Measurements from ENCODE around the gene ESD.

Gene ESD

GRCh38 chr13:46745706-46746105 is 51.3 kb downstream of the ESD start:
- no peak for DNase-seq (ENCODE audit: low read depth)

DNA sequence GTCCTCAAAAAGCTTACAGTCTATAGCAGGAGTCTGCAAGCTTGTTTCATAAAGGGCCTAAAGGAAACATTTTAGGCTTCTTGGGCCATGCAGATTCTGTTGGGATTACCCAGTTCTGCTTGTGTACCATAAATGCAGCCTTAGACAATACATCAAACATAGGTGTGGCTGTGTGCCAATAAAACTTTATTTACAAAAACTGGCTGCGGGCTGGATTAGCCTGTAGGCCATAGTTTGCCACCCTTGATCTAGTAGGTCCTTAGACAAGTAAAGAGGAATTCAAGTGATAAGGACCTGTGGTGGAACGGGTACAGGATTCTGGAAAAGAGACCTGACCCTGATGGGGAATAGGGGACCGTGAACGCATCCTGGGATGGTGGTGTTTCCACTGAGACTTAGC is 51.9 kb downstream of the ESD start:
- DNase-seq (ENCODE audit: low read depth): no peak

DNA sequence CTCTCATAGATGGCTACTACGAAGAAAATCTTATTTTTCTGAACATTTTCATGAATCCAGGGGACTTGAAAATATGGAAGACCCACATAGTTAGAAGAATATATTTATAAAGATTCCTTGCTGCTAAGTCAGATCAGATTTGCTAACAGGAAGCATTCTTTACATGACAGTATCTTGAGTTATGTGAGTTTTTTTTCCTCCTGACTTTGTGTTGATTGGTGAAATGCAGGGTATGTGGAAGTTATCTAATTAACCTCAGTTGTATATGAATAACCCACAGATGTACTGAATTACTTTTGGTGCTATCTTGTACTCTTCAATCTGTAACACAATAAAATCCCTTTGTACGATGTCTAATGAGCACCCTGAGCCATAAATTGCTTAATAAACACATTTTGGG is 53.8 kb downstream of the ESD start:
- DNase-seq (ENCODE audit: low read depth): no peak

- no peak for DNase-seq (ENCODE audit: low read depth)
Observed at GRCh38 chr13:46739447-46740098, 57.4 kb downstream of the ESD start.

DNA sequence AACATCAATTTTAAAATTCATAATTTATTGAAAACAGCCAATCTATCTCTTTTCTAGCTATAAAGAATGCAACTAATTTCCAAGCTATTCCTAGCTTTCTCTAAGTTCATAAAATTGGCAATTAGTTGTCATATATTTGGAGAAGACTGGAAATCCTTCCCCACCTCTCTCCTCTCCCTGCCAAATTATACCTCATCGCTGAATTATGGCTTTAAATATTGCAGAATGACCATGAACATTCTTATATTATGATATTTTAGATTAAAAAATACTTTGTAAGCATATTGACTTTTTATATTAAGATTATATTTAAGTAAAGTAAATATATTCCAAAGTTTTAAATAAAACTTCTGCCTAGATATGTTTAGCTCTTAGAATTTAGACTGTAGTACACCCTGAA is 58.2 kb downstream of the ESD start:
- no peak for DNase-seq (ENCODE audit: low read depth)

GRCh38 chr13:46738055-46738454 is 58.9 kb downstream of the ESD start:
- no peak for DNase-seq (ENCODE audit: low read depth)

DNA sequence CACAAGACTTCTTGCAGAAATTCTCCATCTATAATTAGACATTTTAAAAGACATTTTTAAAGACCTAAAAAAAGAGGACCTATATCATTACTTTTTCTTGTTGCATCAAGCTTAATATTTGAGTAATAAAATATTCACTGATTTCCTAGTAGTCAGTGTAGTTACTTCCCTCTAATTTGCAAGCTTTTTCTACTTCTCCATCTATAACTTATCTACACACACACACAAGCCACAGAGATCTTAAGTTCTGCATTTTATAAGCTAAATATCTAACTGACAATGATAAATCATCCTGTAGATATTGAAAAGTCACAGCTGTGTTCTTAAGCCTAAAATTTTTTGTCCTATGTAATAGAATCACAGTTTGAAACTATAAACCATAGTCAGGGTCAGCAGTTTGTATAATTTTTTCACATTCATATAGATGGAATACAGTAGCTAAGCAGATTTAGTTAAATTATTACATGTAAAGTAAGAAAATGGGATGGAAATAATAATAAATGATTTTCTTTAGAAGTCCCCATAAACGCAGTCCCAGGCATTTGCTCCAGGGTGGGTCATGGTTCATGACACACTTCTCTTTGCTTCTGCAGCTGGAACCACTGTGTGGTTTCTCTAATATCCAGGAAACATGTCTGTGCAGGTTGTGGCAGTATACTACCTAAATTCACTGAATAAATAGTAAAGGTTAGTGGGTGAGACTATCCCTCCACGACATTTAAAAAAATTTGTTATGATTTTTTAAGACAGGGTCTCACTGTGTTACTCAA is 60.2 kb downstream of the ESD start:
- no peak for DNase-seq (ENCODE audit: low read depth)

DNA sequence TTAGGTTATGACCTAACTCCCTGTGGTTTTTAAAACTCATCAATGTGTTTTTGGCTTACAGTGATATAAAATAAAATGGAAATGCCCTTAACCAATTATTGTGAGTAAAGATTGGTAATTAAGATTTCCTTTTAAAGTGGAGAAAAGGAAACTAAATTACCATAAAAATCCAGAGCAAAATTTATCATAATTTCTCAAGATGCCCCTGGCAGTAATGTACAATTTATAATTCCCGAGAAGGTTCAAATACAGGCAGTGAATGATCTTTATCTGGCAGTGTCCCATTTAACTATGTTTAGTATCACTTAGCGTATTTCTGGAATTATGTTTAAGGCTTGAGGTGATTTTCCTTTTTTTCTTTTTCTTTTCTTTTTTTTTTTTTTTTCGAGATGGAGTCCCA is 61.5 kb downstream of the ESD start:
- no peak for DNase-seq (ENCODE audit: low read depth)

- no peak for DNase-seq (ENCODE audit: low read depth)
Observed at GRCh38 chr13:46731535-46731934, 65.4 kb downstream of the ESD start.

DNA sequence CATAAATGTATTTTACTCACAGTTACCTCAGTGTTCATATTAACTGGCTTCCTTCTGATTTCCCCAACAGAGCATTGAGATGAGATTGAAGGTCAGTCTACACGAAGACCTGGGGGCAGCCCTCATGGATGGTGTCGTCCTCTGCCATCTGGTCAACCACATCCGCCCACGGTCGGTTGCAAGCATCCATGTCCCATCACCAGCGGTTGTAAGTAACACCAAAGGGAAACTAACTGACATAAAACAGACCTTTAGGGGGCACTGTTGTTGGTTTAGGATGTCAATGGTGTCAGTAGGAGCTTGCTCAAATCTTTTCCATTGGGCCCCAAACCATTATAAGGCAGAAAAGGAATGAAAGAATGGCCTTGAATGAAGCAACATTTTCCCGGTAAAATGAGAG is 68.2 kb downstream of the ESD start:
- DNase-seq (ENCODE audit: low read depth): no peak

- DNase-seq (ENCODE audit: low read depth): no peak
Observed at GRCh38 chr13:46726347-46726746, 70.6 kb downstream of the ESD start.
